H1 (cell line): ENCODE data around the gene GALNT12. TPM values are rescaled to one million over a fixed set of nuclear protein-coding genes. Genes with fewer than 3 reads are reported as not detected.

ENCODE experiments used
- BACH1 ChIP-seq: IDR thresholded peaks from 2 replicates; pipeline ENCODE4 v1.6.1; 2012; ENCODE audit warnings: low read length, improper control_type of control experiment
- CREB1 ChIP-seq: IDR thresholded peaks from 2 replicates; pipeline ENCODE4 v1.6.1; 2012; ENCODE audit warnings: inconsistent platforms
- POLR2AphosphoS5 ChIP-seq: IDR thresholded peaks from 2 replicates; pipeline ENCODE4 v1.6.1; 2011; ENCODE audit warnings: low read depth, low read length
- SIX5 ChIP-seq: IDR thresholded peaks from 2 replicates; pipeline ENCODE4 v1.6.1; 2011; ENCODE audit warnings: mild to moderate bottlenecking, low read depth, low read length
- TAF7 ChIP-seq: optimal IDR thresholded peaks from 2 replicates; pipeline ENCODE3; 2011; ENCODE audit warnings: low read depth, mild to moderate bottlenecking, inconsistent platforms, low read length, moderate library complexity, borderline replicate concordance
- ZNF274 ChIP-seq: IDR thresholded peaks from 2 replicates; pipeline ENCODE4 v1.7.0; 2012; ENCODE audit warnings: low read length, borderline replicate concordance; ENCODE audit errors: extremely low read depth
- polyA plus RNA-seq, 7 experiments: library from polyadenylated mRNA; depleted of rRNA in 3 of 7; stranded (reverse) in 5 of 7; unstranded in 2 of 7; fragments of >200 nt in 5 of 7; fragments of 200-250 nt in 2 of 7; gene quantifications; 1 replicate in 5 of 7; 2 replicates in 1 of 7; 4 replicates in 1 of 7; pipeline versions ENCODE4 v1.2.1 to v1.2.3, GENCODE V29; 2011 to 2013; ENCODE audit warnings: missing spikeins in 2 of 7, mixed read lengths in 2 of 7
- total RNA-seq: library from RNA; stranded (reverse); fragmentation: NEBNext Ultra II Directional; extraction: Animal tissue kit (Norgen Biotek cat#: 25700); gene quantifications from 2 replicates; pipeline ENCODE4 v1.2.1, GENCODE V29; 2021

The GALNT12 gene
- total and polyA plus RNA-seq, 2 of the 8 experiments (the other 6 are each of a cell fraction or from before 2014, with no cell fraction given) = 16.2 to 19.6 TPM

DNA sequence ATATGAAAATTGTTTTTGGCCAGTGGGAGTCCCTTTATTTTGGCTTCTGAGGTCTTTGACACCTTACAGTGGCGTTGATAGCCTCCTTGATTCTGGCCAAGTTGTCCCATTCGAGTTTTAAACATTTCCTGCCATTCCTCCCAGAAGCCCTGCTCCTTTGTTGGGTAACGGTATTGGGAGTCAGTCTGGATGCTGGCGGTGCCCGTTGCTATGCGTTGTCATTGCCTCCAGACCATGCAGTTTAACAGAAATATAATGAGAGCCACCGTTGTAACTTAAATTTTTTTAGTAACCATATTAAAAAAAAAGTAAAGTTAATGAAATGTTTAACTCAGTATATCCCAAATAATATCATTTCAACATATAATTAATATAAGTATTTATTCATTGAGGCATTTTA lies 35.0 kb downstream of the GALNT12 start (continued):
- TF ChIP-seq CREB1 (no peak), POLR2AphosphoS5 (no peak), BACH1 (no peak), TAF7 (no peak), ZNF274 (no peak), SIX5 (no peak)
- TF ChIP-seq, all 59 proteins: peak for 0
